Psoas muscle (tissue), 8 donors: ENCODE results near the gene LHFPL6. TPM values are rescaled to one million over a fixed set of nuclear protein-coding genes. Genes with fewer than 3 reads are reported as not detected.

Experiments used
- ATAC-seq, 4 donors: fragments of 200-7000 bp; cut with Tn5 transposase; one replicate each; pipeline ENCODE4 v1.9.1; 2020; ENCODE audit warnings: moderate library complexity in 3 of 4, mild to moderate bottlenecking in 2 of 4
- DNase-seq, 2 donors: peaks; one replicate each; pipeline ENCODE4 v3.0.0-alpha.2; 2020
- H3K27ac ChIP-seq: fragments of 200-600 bp; one replicate; pipeline ENCODE4 v1.8.0; 2022
- H3K27me3 ChIP-seq, 3 donors: fragments of 200-600 bp in 1 of 3; one replicate each; pipeline versions ENCODE4 v1.6.1 to v1.8.0; 2013 to 2022; ENCODE audit warnings: low read length in 2 of 3, mild to moderate bottlenecking in 2 of 3, moderate library complexity in 1 of 3; ENCODE audit not compliant: insufficient read depth in 3 of 3
- H3K36me3 ChIP-seq, 2 donors: fragments of 200-600 bp in 1 of 2; one replicate each; pipeline versions ENCODE4 v1.6.1 to v1.8.0; 2013 to 2022; ENCODE audit warnings: low read depth in 1 of 2, mild to moderate bottlenecking in 1 of 2, moderate library complexity in 1 of 2; ENCODE audit not compliant: insufficient read depth in 1 of 2
- H3K4me1 ChIP-seq: fragments of 200-600 bp; one replicate; pipeline ENCODE4 v1.8.0; 2022
- H3K4me3 ChIP-seq: fragments of 200-600 bp; one replicate; pipeline ENCODE4 v1.8.0; 2022; ENCODE audit warnings: mild to moderate bottlenecking
- H3K9me3 ChIP-seq: fragments of 200-600 bp; one replicate; pipeline ENCODE4 v1.8.0; 2022
- WGBS, 3 donors: extraction: QIAGEN DNeasy Blood & Tissue Kit; methylation state at CpG; one replicate each; pipeline versions ENCODE4 v1.1.6 to v1.1.7; 2013; 5-methylcytosine and 5-hydroxymethylcytosine counted together
- intact Hi-C, 2 donors: fragments of 100-400 bp; cut with DNase I; formaldehyde crosslinking; loops; one replicate each; pipeline versions ENCODE4 v1.11.0 to v1.14.2; 2022
- polyA plus RNA-seq, 3 donors: library from polyadenylated mRNA; stranded (reverse); fragments of 200-250 nt; gene quantifications; one replicate each; pipeline ENCODE4 v1.2.3, GENCODE V29; 2013
- total RNA-seq, 4 donors: library from RNA; stranded (reverse); fragmentation: NEBNext Ultra II Directional in 2 of 4; extraction: Animal tissue kit (Norgen Biotek cat#: 25700) in 2 of 4; gene quantifications; one replicate each; pipeline versions ENCODE4 v1.2.1 to v1.2.4, GENCODE V29; 2021 to 2023
- TF ChIP-seq, protein P1 (sequence below): fragments of 200-600 bp; IDR thresholded peaks from one replicate; pipeline ENCODE4 v1.8.0; 2022; ENCODE audit warnings: antibody characterized with exemption
- donor health status: healthy with polysubstance abuse.
- donor health status: DM: no; HTN: no; CAD: no; lungs with moderate emphysema.
- donor health status: Bipolar disorder and iron deficiency.
- donor health status: healthy.
- donor health status: DM: yes; HTN: yes; CAD: no.
- donor health status: DM: no; HTN: no; CAD: no.
- donor health status: DM: no; HTN: no; CAD: no.
- donor health status: DM: yes; HTN: yes; CAD: no.

Gene LHFPL6
- total and polyA plus RNA-seq, 7 donors, result 15.0 to 35.8 (median 17.3) TPM

- H3K36me3 ChIP-seq, result no peaks in the 10 kb centered on the region
- H3K4me1 ChIP-seq, result no peaks in the 10 kb centered on the region
- TF ChIP-seq, protein P1, sequence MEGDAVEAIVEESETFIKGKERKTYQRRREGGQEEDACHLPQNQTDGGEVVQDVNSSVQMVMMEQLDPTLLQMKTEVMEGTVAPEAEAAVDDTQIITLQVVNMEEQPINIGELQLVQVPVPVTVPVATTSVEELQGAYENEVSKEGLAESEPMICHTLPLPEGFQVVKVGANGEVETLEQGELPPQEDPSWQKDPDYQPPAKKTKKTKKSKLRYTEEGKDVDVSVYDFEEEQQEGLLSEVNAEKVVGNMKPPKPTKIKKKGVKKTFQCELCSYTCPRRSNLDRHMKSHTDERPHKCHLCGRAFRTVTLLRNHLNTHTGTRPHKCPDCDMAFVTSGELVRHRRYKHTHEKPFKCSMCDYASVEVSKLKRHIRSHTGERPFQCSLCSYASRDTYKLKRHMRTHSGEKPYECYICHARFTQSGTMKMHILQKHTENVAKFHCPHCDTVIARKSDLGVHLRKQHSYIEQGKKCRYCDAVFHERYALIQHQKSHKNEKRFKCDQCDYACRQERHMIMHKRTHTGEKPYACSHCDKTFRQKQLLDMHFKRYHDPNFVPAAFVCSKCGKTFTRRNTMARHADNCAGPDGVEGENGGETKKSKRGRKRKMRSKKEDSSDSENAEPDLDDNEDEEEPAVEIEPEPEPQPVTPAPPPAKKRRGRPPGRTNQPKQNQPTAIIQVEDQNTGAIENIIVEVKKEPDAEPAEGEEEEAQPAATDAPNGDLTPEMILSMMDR, result no peak
- DNase-seq (no peak), ATAC-seq (no peak)
- no peaks in the 10 kb centered on the region for H3K9me3 ChIP-seq
- intact Hi-C loops, result no loop called here
- H3K27me3 ChIP-seq, result no peaks in the 10 kb centered on the region
- no peak overlapping the region for H3K4me3 ChIP-seq
- H3K27ac ChIP-seq, result no peak overlapping the region
- 38 to 87% (median 47%) methylated on average over 2 of the region's 2 CpGs for WGBS, 3 donors
Measured at GRCh38 chr13:39590466-39591036, 12.4 kb downstream of the LHFPL6 start.

GRCh38 chr13:39588384-39588783, 14.6 kb downstream of the LHFPL6 start:
- no peaks in the 10 kb centered on the region for H3K27me3 ChIP-seq
- TF ChIP-seq, protein P1, result no peak
- H3K4me1 ChIP-seq, result no peaks in the 10 kb centered on the region
- H3K27ac ChIP-seq, result no peak overlapping the region
- intact Hi-C loops, result no loop called here
- 51 to 77% (median 56%) methylated on average over 2 of the region's 2 CpGs for WGBS, 3 donors
- ATAC-seq (no peak), DNase-seq (no peak)
- H3K4me3 ChIP-seq, result no peak overlapping the region
- H3K36me3 ChIP-seq, result no peaks in the 10 kb centered on the region
- no peaks in the 10 kb centered on the region for H3K9me3 ChIP-seq

DNA sequence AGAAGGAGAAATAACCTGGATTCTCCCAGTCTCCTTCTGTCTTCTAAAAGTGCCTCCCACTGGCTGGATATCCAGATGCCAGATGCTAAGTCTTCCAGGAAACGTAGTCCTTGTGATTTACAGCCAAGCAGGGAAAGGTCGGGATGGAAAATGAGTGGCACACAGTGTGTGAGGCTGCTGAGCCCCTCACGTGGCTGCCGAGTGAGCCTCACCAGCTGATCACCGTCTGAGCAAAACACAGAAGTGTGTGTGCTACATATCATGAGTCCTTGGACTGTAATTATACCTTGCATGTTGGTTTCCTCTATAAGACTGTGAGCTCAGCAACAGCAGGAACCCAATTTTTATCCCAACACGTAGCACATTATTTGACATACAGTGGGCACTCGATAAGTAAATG, 15.1 kb downstream of the LHFPL6 start:
- no peak for DNase-seq
- Histone ChIP-seq H3K9me3 (no peaks in the 10 kb centered on the region), H3K27ac (no peak overlapping the region), H3K4me1 (no peaks in the 10 kb centered on the region), H3K4me3 (no peak overlapping the region), H3K36me3 (no peaks in the 10 kb centered on the region), H3K27me3 (no peaks in the 10 kb centered on the region)
- no peak for ATAC-seq
- 40 to 58% (median 50%) methylated on average over 7 of the region's 7 CpGs for WGBS, 3 donors
- intact Hi-C loops, result no loop called here
- TF ChIP-seq, protein P1, result no peak

GRCh38 chr13:39586958-39587605, 15.9 kb downstream of the LHFPL6 start:
- Histone ChIP-seq H3K36me3 (no peaks in the 10 kb centered on the region), H3K27me3 (no peaks in the 10 kb centered on the region), H3K4me1 (no peaks in the 10 kb centered on the region), H3K9me3 (no peaks in the 10 kb centered on the region), H3K4me3 (no peak overlapping the region), H3K27ac (no peak overlapping the region)
- WGBS, 3 donors, result 70 to 84% (median 72%) methylated on average over 5 of the region's 5 CpGs
- ATAC-seq (no peak), DNase-seq (no peak)
- TF ChIP-seq, protein P1, result no peak
- intact Hi-C loops, result no loop called here

DNA sequence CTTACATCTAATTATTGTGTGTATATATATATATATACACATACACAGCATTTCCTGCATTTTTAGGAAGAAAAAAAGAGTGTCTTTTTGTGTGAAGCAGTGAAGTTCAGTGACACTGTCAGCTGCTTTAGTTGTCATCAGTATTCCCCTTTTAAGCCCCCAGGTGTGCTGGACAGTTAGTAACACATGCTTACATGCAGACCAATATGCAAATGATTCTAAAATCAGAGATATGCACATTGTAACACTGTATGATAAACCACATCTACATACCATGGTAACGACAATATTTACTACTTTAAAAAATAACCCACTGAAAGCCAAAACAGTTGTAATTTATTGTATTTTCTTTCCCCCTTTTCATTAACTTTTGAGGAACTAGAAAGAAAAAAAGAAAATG, 16.8 kb downstream of the LHFPL6 start:
- Histone ChIP-seq H3K9me3 (no peaks in the 10 kb centered on the region), H3K27ac (no peak overlapping the region), H3K4me1 (no peaks in the 10 kb centered on the region), H3K36me3 (no peaks in the 10 kb centered on the region), H3K27me3 (no peaks in the 10 kb centered on the region), H3K4me3 (no peak overlapping the region)
- TF ChIP-seq, protein P1, result no peak
- WGBS, 3 donors, result 70 to 81% (median 77%) methylated on average over 1 of the region's 1 CpG
- no peak for DNase-seq
- ATAC-seq, result no peak
- intact Hi-C loops, result no loop called here
